ENCODE results near the gene GRK3.

The GRK3 gene

GRCh38 chr22:25736378-25737011 lies 172.0 kb downstream of the GRK3 start:
- Histone ChIP-seq H3K9me3 (ENCODE audit: low read length) (no peaks in the 10 kb centered on the region), H3K27me3 (ENCODE audit: insufficient read depth, low read length) (peaks cover 4% of the 10 kb centered on the region; the same call in 1 of the 2 replicates), H3K4me3 (ENCODE audit: low read depth, low read length, poor library complexity, severe bottlenecking) (no peak overlapping the region), H3K9me2 (ENCODE audit: low read depth, low read length) (no peaks in the 10 kb centered on the region), H3K27ac (ENCODE audit: low read depth, low read length, poor library complexity, severe bottlenecking) (no peak overlapping the region), H2AFZ (ENCODE audit: low read length) (no peak overlapping the region), H3K79me2 (ENCODE audit: insufficient read depth, low read length) (no peaks in the 10 kb centered on the region), H3K36me3 (ENCODE audit: insufficient read depth, low read length) (no peaks in the 10 kb centered on the region), H4K20me1 (ENCODE audit: insufficient read depth, low read length) (no peaks in the 10 kb centered on the region), H3K9ac (ENCODE audit: low read length) (no peak overlapping the region), H3F3A (ENCODE audit: insufficient read depth, low read length) (no peaks in the 10 kb centered on the region), H3K4me2 (ENCODE audit: low read length) (no peak overlapping the region), H3K4me1 (ENCODE audit: insufficient read depth, low read length, severe bottlenecking) (no peaks in the 10 kb centered on the region)
- TF ChIP-seq EZH2 (IDR thresholded peaks at IDR 0.05; ENCODE audit: borderline replicate concordance, low read length), result no peak
- TF ChIP-seq, protein P1, sequence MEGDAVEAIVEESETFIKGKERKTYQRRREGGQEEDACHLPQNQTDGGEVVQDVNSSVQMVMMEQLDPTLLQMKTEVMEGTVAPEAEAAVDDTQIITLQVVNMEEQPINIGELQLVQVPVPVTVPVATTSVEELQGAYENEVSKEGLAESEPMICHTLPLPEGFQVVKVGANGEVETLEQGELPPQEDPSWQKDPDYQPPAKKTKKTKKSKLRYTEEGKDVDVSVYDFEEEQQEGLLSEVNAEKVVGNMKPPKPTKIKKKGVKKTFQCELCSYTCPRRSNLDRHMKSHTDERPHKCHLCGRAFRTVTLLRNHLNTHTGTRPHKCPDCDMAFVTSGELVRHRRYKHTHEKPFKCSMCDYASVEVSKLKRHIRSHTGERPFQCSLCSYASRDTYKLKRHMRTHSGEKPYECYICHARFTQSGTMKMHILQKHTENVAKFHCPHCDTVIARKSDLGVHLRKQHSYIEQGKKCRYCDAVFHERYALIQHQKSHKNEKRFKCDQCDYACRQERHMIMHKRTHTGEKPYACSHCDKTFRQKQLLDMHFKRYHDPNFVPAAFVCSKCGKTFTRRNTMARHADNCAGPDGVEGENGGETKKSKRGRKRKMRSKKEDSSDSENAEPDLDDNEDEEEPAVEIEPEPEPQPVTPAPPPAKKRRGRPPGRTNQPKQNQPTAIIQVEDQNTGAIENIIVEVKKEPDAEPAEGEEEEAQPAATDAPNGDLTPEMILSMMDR (IDR thresholded peaks at IDR 0.05; ENCODE audit: low read length), result no peak

DNA sequence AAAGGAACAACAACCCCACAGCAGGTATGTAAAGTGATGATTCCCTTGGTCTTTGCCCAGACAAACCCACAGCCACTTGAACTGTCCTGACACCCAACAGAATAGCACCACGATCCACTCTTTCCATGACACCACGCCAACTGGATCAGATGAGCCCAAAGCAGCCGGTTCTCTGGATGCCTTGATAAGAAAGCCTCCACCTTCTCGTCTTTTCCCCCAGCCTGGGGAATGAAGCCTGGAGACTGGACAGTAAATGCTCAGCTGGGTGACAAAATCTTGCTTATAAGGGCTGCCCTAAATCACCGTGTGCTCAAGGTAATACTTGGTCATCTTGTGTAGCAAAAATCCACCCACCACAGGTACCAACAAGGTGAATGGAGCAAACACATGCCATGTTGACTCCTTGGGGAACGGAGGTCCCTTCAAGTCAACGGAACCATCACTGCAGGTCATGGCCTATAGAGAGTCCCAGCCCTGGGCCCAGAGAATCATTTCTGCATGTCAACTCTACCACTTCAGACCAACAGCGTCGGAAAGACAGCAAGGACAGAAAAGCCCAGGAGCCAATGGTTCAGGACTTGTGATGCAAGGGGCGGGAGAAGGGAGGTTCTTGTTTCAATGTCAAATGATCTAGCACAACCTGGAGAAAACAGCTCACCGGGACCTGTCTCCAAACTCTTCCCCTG lies 175.3 kb downstream of the GRK3 start:
- Histone ChIP-seq H4K20me1 (ENCODE audit: insufficient read depth, low read length) (no peaks in the 10 kb centered on the region), H3K36me3 (ENCODE audit: insufficient read depth, low read length) (no peaks in the 10 kb centered on the region), H3K9me3 (ENCODE audit: low read length) (no peaks in the 10 kb centered on the region), H3K4me2 (ENCODE audit: low read length) (no peak overlapping the region), H3K27ac (ENCODE audit: low read depth, low read length, poor library complexity, severe bottlenecking) (no peak overlapping the region), H3F3A (ENCODE audit: insufficient read depth, low read length) (no peaks in the 10 kb centered on the region), H2AFZ (ENCODE audit: low read length) (no peak overlapping the region), H3K4me3 (ENCODE audit: low read depth, low read length, poor library complexity, severe bottlenecking) (no peak overlapping the region), H3K9me2 (ENCODE audit: low read depth, low read length) (no peaks in the 10 kb centered on the region), H3K79me2 (ENCODE audit: insufficient read depth, low read length) (no peaks in the 10 kb centered on the region), H3K4me1 (ENCODE audit: insufficient read depth, low read length, severe bottlenecking) (no peaks in the 10 kb centered on the region), H3K9ac (ENCODE audit: low read length) (no peak overlapping the region), H3K27me3 (ENCODE audit: insufficient read depth, low read length) (no peaks in the 10 kb centered on the region)
- TF ChIP-seq EZH2 (IDR thresholded peaks at IDR 0.05; ENCODE audit: borderline replicate concordance, low read length), result no peak
- TF ChIP-seq, protein P1 (IDR thresholded peaks at IDR 0.05; ENCODE audit: low read length), result no peak

GRCh38 chr22:25741692-25742626 lies 177.5 kb downstream of the GRK3 start, which contains the start of gene MYO18B:
Gene MYO18B (plus strand): TSS chr22:25742188. CDS start chr22:25761093, 18,905 bp downstream.
- TF ChIP-seq EZH2 (IDR thresholded peaks at IDR 0.05; ENCODE audit: borderline replicate concordance, low read length), result no peak
- TF ChIP-seq, protein P1 (IDR thresholded peaks at IDR 0.05; ENCODE audit: low read length), result no peak
- Histone ChIP-seq H3K27ac (ENCODE audit: low read depth, low read length, poor library complexity, severe bottlenecking) (no peak within 1 kb of the TSS), H3K79me2 (ENCODE audit: insufficient read depth, low read length) (no peaks in the 10 kb centered on the region), H3K4me2 (ENCODE audit: low read length) (no peak within 1 kb of the TSS), H3K4me3 (ENCODE audit: low read depth, low read length, poor library complexity, severe bottlenecking) (no peak within 1 kb of the TSS), H4K20me1 (ENCODE audit: insufficient read depth, low read length) (no peaks in the 10 kb centered on the region), H3K27me3 (ENCODE audit: insufficient read depth, low read length) (no peaks in the 10 kb centered on the region), H2AFZ (ENCODE audit: low read length) (no peak within 1 kb of the TSS), H3K36me3 (ENCODE audit: insufficient read depth, low read length) (no peaks in the 10 kb centered on the region), H3F3A (ENCODE audit: insufficient read depth, low read length) (no peaks in the 10 kb centered on the region), H3K9ac (ENCODE audit: low read length) (no peak within 1 kb of the TSS), H3K4me1 (ENCODE audit: insufficient read depth, low read length, severe bottlenecking) (no peaks in the 10 kb centered on the region), H3K9me2 (ENCODE audit: low read depth, low read length) (no peaks in the 10 kb centered on the region), H3K9me3 (ENCODE audit: low read length) (no peaks in the 10 kb centered on the region)
